HEK293T (cell line): ENCODE data around the gene TRPM2.

ENCODE experiments used
- BHLHE40 ChIP-seq: fragments of 450-650 bp; IDR thresholded peaks from 2 replicates; pipeline ENCODE4 v1.6.1; 2016; ENCODE audit warnings: mild to moderate bottlenecking, moderate library complexity, borderline replicate concordance
- CTBP1 ChIP-seq: fragments of 450-650 bp; IDR thresholded peaks from 2 replicates; pipeline ENCODE4 v1.6.1; 2016; ENCODE audit warnings: borderline replicate concordance
- FOXA1 ChIP-seq: fragments of 450-650 bp; IDR thresholded peaks from 2 replicates; pipeline ENCODE4 v1.6.1; 2016; ENCODE audit warnings: mild to moderate bottlenecking
- FOXK2 ChIP-seq: fragments of 450-650 bp; IDR thresholded peaks from 2 replicates; pipeline ENCODE4 v1.6.1; 2016; ENCODE audit warnings: mild to moderate bottlenecking
- HDGF ChIP-seq: fragments of 450-650 bp; IDR thresholded peaks from 2 replicates; pipeline ENCODE4 v1.6.1; 2017; ENCODE audit warnings: antibody characterized with exemption, borderline replicate concordance
- L3MBTL2 ChIP-seq: fragments of 450-650 bp; conservative IDR thresholded peaks from 2 replicates; pipeline ENCODE4 v1.6.1; 2016; ENCODE audit warnings: mild to moderate bottlenecking
- NFRKB ChIP-seq: fragments of 450-650 bp; IDR thresholded peaks from 2 replicates; pipeline ENCODE4 v1.6.1; 2016; ENCODE audit warnings: mild to moderate bottlenecking, moderate library complexity
- SP1 ChIP-seq: fragments of 450-650 bp; IDR thresholded peaks from 2 replicates; pipeline ENCODE4 v1.6.1; 2017
- SUZ12 ChIP-seq: fragments of 450-650 bp; IDR thresholded peaks from 2 replicates; pipeline ENCODE4 v1.6.1; 2016; ENCODE audit warnings: mild to moderate bottlenecking
- TARDBP ChIP-seq: fragments of 450-650 bp; IDR thresholded peaks from 2 replicates; pipeline ENCODE4 v1.6.1; 2016
- TF ChIP-seq, protein P1 (sequence below): fragments of 450-650 bp; IDR thresholded peaks from 2 replicates; pipeline ENCODE4 v1.6.1; 2016

DNA sequence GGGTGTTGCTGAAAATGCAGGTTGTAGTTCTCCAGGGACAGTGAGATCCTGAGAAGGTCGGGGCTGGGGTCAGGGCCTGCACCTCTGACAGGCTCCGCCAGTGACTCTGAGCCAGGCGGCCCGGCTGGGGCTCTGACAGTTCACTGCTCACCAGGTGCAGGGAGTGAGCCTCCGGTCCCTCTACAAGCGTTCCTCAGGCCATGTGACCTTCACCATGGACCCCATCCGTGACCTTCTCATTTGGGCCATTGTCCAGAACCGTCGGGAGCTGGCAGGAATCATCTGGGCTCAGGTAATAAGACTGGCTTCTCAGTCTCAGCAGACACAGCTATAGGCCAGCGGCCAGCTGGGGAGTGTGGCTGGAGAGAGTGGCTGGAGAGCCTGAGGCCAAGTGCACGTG is 41.8 kb downstream of the TRPM2 start:
- TF ChIP-seq NFRKB (no peak), BHLHE40 (no peak), HDGF (no peak), CTBP1 (no peak), TARDBP (no peak), FOXA1 (no peak), SP1 (no peak), FOXK2 (no peak), L3MBTL2 (no peak), SUZ12 (no peak)
- TF ChIP-seq, protein P1, sequence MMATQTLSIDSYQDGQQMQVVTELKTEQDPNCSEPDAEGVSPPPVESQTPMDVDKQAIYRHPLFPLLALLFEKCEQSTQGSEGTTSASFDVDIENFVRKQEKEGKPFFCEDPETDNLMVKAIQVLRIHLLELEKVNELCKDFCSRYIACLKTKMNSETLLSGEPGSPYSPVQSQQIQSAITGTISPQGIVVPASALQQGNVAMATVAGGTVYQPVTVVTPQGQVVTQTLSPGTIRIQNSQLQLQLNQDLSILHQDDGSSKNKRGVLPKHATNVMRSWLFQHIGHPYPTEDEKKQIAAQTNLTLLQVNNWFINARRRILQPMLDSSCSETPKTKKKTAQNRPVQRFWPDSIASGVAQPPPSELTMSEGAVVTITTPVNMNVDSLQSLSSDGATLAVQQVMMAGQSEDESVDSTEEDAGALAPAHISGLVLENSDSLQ = no peak
